Measurements from ENCODE around the gene CARMIL1.

Gene CARMIL1

GRCh38 chr6:25477006-25477590 lies 197.9 kb downstream of the CARMIL1 start:
- DNase-seq (ENCODE audit: low read depth), result no peak

- no peak for DNase-seq (ENCODE audit: low read depth)
These were observed 199.8 kb downstream of the CARMIL1 start for GRCh38 chr6:25478973-25479372.

- no peak for DNase-seq (ENCODE audit: low read depth)
These were observed 202.1 kb downstream of the CARMIL1 start for GRCh38 chr6:25481267-25481666.

GRCh38 chr6:25482996-25483395 lies 203.8 kb downstream of the CARMIL1 start:
- DNase-seq (ENCODE audit: low read depth), result no peak

- no peak for DNase-seq (ENCODE audit: low read depth)
These were observed 204.8 kb downstream of the CARMIL1 start for GRCh38 chr6:25483943-25484342.

- no peak for DNase-seq (ENCODE audit: low read depth)
These were observed 205.7 kb downstream of the CARMIL1 start for GRCh38 chr6:25484900-25485299.

- no peak for DNase-seq (ENCODE audit: low read depth)
These were observed 206.8 kb downstream of the CARMIL1 start for GRCh38 chr6:25485821-25486534.

GRCh38 chr6:25486550-25486949 lies 207.4 kb downstream of the CARMIL1 start:
- DNase-seq (ENCODE audit: low read depth), result no peak

- no peak for DNase-seq (ENCODE audit: low read depth)
These were observed 207.8 kb downstream of the CARMIL1 start for GRCh38 chr6:25487012-25487411.

- DNase-seq (ENCODE audit: low read depth), result no peak
These were observed 209.0 kb downstream of the CARMIL1 start for GRCh38 chr6:25488156-25488555.

GRCh38 chr6:25489399-25489798 lies 210.2 kb downstream of the CARMIL1 start:
- no peak for DNase-seq (ENCODE audit: low read depth)

GRCh38 chr6:25490018-25490801 lies 211.0 kb downstream of the CARMIL1 start:
- DNase-seq (ENCODE audit: low read depth), result peak; percentile 43

GRCh38 chr6:25492951-25493350 lies 213.8 kb downstream of the CARMIL1 start:
- DNase-seq (ENCODE audit: low read depth), result no peak

GRCh38 chr6:25494469-25494868 lies 215.3 kb downstream of the CARMIL1 start:
- no peak for DNase-seq (ENCODE audit: low read depth)

- no peak for DNase-seq (ENCODE audit: low read depth)
These were observed 218.3 kb downstream of the CARMIL1 start for GRCh38 chr6:25497383-25498040.

- no peak for DNase-seq (ENCODE audit: low read depth)
These were observed 219.3 kb downstream of the CARMIL1 start for GRCh38 chr6:25498505-25498904.

- no peak for DNase-seq (ENCODE audit: low read depth)
These were observed 220.6 kb downstream of the CARMIL1 start for GRCh38 chr6:25499615-25500235.

- DNase-seq (ENCODE audit: low read depth), result no peak
These were observed 224.5 kb downstream of the CARMIL1 start for GRCh38 chr6:25503686-25504085.

GRCh38 chr6:25504661-25505060 lies 225.5 kb downstream of the CARMIL1 start:
- DNase-seq (ENCODE audit: low read depth), result no peak

- no peak for DNase-seq (ENCODE audit: low read depth)
These were observed 226.8 kb downstream of the CARMIL1 start for GRCh38 chr6:25506020-25506419.

- DNase-seq (ENCODE audit: low read depth), result no peak
These were observed 228.9 kb downstream of the CARMIL1 start for GRCh38 chr6:25508051-25508450.

GRCh38 chr6:25511376-25511775 lies 232.2 kb downstream of the CARMIL1 start:
- no peak for DNase-seq (ENCODE audit: low read depth)

Data from stimulated activated CD8-positive, alpha-beta memory T cell treated with anti-CD3 and anti-CD28 coated beads, Interleukin-12 subunit alpha, Interleukin-12 subunit beta, amount 100 ng/mL, for 1 hour (primary cell).